ENCODE measurements around the gene WBP2NL.

WBP2NL gene

GRCh38 chr22:42025421-42025820 is 26.8 kb downstream of the WBP2NL start:
- in situ Hi-C loops (cut with MboI; ENCODE audit: low sequenced_read_pairs) = no loop called here

GRCh38 chr22:42026705-42027104 is 28.1 kb downstream of the WBP2NL start:
- in situ Hi-C loops (cut with MboI; ENCODE audit: low sequenced_read_pairs) = no loop called here

GRCh38 chr22:42033263-42034181 is 34.9 kb downstream of the WBP2NL start:
- in situ Hi-C loops (cut with MboI; ENCODE audit: low sequenced_read_pairs) = no loop called here

GRCh38 chr22:42035256-42035655 is 36.7 kb downstream of the WBP2NL start:
- in situ Hi-C loops (cut with MboI; ENCODE audit: low sequenced_read_pairs) = no loop called here

- in situ Hi-C loops (cut with MboI; ENCODE audit: low sequenced_read_pairs) = no loop called here
Observed at GRCh38 chr22:42039271-42039670, 40.7 kb downstream of the WBP2NL start.

- in situ Hi-C loops (cut with MboI; ENCODE audit: low sequenced_read_pairs) = no loop called here
Observed at GRCh38 chr22:42041784-42042183, 43.2 kb downstream of the WBP2NL start.

GRCh38 chr22:42050641-42051180 is 52.1 kb downstream of the WBP2NL start:
- in situ Hi-C loops (cut with MboI; ENCODE audit: low sequenced_read_pairs) = no loop called here

GRCh38 chr22:42052765-42053164 is 54.2 kb downstream of the WBP2NL start:
- in situ Hi-C loops (cut with MboI; ENCODE audit: low sequenced_read_pairs) = no loop called here

- in situ Hi-C loops (cut with MboI; ENCODE audit: low sequenced_read_pairs) = no loop called here
Observed at GRCh38 chr22:42056757-42057511, 58.3 kb downstream of the WBP2NL start.

- in situ Hi-C loops (cut with MboI; ENCODE audit: low sequenced_read_pairs) = no loop called here
Observed at GRCh38 chr22:42060489-42060888, 61.9 kb downstream of the WBP2NL start.

GRCh38 chr22:42061041-42061440 is 62.5 kb downstream of the WBP2NL start:
- in situ Hi-C loops (cut with MboI; ENCODE audit: low sequenced_read_pairs) = no loop called here

- in situ Hi-C loops (cut with MboI; ENCODE audit: low sequenced_read_pairs) = no loop called here
Observed at GRCh38 chr22:42062506-42063170, 64.0 kb downstream of the WBP2NL start.

- in situ Hi-C loops (cut with MboI; ENCODE audit: low sequenced_read_pairs) = no loop called here
Observed at GRCh38 chr22:42064629-42065028, 66.0 kb downstream of the WBP2NL start.

GRCh38 chr22:42065438-42066125 is 67.0 kb downstream of the WBP2NL start:
- in situ Hi-C loops (cut with MboI; ENCODE audit: low sequenced_read_pairs) = no loop called here

GRCh38 chr22:42066126-42066761 is 67.7 kb downstream of the WBP2NL start:
- in situ Hi-C loops (cut with MboI; ENCODE audit: low sequenced_read_pairs) = no loop called here

GRCh38 chr22:42066937-42067336 is 68.3 kb downstream of the WBP2NL start:
- in situ Hi-C loops (cut with MboI; ENCODE audit: low sequenced_read_pairs) = no loop called here

- in situ Hi-C loops (cut with MboI; ENCODE audit: low sequenced_read_pairs) = no loop called here
Observed at GRCh38 chr22:42067671-42068251, 69.2 kb downstream of the WBP2NL start.

GRCh38 chr22:42068291-42068690 is 69.7 kb downstream of the WBP2NL start:
- in situ Hi-C loops (cut with MboI; ENCODE audit: low sequenced_read_pairs) = no loop called here

GRCh38 chr22:42069801-42070516 is 71.4 kb downstream of the WBP2NL start:
- in situ Hi-C loops (cut with MboI; ENCODE audit: low sequenced_read_pairs) = no loop called here

Data from hTERT RPE-1 (cell line).